HG02981 (cell line): ENCODE measurements around the gene TMEM87A.
A peak's percentile ranks its signal among the peaks of the same experiment; 100 is the strongest.
"Not testable (repeated sequence)": the region's sequence is repeated elsewhere in the genome, so short reads cannot be mapped to it uniquely, and the experiment has no call there.

Experiments used
- ATAC-seq: cut with Tn5 transposase; IDR thresholded peaks from one replicate; pipeline ENCODE4 v1.9.1; 2021; ENCODE audit warnings: mild to moderate bottlenecking, moderate library complexity; ENCODE audit not compliant: unreplicated experiment

The TMEM87A gene, protein sequence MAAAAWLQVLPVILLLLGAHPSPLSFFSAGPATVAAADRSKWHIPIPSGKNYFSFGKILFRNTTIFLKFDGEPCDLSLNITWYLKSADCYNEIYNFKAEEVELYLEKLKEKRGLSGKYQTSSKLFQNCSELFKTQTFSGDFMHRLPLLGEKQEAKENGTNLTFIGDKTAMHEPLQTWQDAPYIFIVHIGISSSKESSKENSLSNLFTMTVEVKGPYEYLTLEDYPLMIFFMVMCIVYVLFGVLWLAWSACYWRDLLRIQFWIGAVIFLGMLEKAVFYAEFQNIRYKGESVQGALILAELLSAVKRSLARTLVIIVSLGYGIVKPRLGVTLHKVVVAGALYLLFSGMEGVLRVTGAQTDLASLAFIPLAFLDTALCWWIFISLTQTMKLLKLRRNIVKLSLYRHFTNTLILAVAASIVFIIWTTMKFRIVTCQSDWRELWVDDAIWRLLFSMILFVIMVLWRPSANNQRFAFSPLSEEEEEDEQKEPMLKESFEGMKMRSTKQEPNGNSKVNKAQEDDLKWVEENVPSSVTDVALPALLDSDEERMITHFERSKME

DNA sequence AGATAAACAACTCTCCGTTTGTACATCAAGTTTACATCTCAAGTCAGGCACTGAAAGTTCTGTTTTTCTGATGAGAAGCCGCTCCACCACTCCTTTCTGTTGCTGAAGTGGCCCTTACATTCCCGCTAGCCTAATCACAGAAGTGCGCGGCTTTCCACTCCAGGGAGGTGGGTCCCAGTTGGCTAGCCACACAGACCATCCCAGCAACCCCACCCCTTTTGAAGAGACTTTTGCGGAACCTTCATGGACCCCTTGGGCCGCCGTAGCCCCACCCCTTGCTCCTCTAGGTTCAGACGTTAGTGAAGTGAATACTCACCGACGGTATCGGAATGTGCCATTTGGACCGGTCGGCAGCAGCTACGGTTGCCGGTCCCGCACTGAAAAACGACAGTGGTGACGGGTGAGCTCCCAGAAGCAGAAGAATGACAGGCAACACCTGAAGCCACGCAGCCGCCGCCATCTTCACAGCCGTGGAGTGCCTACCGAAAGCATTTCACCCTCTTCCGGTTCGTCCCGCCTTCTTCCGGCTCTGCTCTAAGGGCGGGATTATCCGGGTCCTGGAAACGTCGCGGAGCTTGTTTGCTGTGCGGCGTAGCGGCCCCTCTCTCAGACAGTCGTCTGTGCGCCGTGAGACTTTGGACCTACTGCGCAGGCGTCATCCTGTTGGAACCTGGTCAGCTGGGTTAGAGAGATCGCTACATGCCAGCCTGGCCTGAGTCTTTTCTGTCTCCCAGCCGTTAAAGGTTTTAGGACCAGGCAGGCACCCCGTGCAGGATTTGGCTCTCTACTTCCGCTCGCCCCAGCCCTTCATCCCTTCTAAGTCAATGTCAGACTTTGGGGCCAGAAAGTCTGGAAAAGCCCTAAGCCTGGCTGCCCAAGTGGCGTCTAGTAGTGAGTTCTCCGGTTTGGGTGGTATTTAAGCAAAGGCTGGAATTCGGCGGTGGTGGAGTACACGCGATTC lies at the start of gene TMEM87A, which contains the start of gene GANC:
TSS of gene TMEM87A (minus strand) at position 495 of the 961 bp plus-strand sequence. CDS start at position 460, 35 bp downstream.
TSS of gene GANC (plus strand) at position 263 of the 961 bp plus-strand sequence. CDS start 1,281 bp downstream, outside the sequence.
- ATAC-seq, result peak; percentile 91

DNA sequence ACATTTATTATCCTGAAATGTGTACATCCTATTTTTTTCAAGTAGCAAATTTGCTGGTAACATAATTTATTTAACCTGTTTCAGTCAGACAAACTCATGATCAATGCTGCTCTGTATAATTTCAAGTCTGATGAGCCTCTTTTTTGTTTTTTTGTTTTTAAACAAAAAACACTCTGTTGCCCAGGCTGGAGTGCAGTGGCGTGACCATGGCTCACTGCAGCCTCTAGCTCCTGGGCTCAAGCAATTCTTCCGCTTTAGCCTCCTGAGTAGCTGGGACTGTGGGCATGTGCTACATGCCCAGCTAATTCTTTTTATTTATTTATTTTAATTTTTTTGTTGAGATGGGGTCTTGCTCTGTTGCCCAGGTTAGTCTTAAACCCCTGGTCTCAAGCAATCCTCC lies 46.0 kb upstream of the TMEM87A start:
- ATAC-seq, result no peak

DNA sequence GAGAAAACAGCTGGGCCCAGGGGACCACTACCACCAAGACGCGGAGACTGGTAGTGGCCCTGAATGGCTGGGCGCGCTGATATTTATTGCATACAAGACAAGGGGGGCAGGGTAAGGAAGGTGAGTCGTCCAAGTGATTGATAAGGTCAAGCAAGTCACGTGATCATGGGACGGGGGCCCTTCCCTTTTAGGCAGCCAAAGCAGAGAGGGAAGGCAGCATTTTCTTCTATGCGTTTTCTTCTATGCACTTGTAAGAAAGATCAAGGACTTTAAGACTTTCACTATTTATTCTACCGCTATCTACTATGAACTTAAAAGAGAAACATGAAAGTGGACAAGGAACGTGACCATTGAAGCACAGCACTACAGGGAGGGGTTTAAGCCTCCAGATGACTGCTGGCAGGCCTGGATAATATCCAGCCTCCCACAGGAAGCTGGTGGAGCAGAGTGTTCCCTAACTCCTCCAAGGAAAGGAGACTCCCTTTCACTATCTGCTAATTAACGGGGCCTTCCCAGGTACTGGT lies 43.1 kb upstream of the TMEM87A start:
- ATAC-seq, result not testable (repeated sequence)

DNA sequence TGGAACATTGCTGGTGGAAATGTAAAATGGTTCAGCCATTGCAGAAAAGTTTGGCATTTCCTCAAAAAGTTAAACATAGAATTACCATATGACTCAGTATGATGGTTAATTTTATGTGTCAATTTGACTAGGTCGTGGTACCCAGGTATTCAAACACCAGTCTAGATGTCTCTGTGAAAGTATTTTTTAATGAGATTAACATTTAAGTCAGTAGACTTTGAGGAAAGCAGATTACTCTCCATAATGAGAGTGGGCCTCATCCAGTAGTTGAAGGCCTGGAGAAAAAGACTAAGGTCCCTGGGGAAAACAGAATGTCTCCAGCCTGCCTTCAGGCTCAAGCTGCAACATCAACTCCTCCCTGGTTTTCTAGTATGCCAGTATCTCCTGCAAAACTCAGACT lies 42.3 kb upstream of the TMEM87A start:
- no peak for ATAC-seq

DNA sequence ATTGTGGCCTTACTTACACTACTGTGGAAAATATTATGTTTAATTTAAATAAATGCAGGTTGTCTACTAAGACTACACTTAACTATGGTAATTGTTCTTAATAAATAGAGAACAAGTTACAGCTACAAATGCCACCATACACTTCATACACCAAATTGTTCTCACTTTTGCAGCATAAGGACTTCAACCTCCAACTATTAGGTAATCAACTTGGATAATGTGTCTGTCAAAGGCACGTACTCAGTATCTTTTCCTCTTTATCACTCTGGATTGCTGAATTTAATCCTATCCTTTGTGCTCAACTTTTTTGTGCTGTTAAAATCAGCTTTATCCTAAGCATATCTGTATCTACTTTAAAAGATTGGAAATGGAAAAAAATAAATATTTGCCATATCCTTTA lies 41.6 kb upstream of the TMEM87A start:
- ATAC-seq, result no peak

DNA sequence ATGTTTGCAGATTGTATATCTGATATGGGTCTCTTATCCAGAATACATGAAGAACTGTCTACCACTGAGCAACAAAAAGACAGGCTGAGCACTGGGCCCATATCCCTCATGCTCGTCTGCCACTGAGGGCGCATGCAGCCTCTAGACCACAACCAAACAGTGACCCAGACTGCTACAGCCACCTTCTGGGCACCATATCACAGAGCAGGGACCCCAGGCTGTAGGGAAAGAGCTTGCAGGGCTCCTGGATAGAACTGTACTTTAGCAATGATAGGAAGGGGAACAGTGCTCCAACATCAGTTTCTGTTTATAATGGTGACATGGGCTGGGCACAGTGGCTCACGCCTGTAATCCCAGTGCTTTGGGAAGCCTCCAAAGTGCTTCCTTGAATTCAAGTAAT lies 40.2 kb upstream of the TMEM87A start:
- no peak for ATAC-seq

DNA sequence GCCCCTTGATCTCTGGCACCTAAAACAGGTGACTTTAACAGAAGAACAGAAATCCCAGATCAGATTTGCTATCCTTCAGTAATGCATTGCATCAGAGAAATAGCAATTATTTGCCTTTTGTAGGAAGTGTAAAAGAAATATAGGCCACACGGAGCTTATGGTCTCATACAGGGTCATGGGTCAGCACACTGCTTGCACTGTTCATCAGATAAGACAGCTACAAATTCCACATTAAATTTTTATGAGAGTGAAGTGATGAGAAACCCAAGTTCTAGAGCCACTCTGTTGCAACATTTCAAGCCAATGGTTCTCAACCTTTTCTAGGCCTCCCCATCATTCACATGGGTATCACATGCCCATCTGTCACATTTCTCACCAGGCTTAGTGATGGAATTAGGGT lies 33.4 kb upstream of the TMEM87A start:
- ATAC-seq, result no peak

DNA sequence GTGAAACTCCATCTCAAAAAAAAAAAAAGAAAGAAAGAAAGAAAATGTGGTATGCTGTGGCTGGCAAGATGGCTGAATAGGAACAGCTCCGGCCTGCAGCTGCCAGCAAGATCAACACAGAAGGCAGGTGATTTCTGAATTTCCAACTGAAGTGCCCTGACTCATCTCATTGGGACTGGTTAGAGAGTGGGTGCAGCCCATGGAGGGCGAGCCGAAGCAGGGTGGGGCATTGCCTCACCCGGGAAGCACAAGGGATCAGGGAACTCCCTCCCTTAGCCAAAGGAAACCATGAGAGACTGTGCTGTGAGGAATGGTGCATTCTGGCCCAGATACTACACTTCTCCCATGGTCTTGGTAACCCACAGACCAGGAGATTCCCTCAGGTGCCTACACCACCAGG lies 27.8 kb upstream of the TMEM87A start:
- not testable (repeated sequence) for ATAC-seq

DNA sequence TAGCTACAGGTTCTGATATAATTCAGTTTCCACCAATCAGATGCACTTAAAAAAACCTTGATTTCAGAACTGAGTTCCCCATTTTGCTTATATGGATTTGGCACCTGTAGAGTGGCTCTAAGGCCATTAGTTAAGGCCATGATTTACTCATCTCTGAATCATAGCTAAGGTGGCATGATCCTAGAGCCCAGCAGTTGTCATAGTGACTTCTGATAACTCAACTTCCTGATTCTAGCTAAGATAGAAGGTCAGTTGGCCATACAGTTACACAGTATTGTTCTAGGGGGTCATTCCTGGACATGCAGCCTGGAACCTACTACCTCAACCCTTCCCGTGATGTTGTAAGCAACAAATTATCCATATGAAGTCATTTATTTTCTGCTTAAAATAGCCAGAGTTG lies 15.9 kb upstream of the TMEM87A start:
- ATAC-seq, result no peak

DNA sequence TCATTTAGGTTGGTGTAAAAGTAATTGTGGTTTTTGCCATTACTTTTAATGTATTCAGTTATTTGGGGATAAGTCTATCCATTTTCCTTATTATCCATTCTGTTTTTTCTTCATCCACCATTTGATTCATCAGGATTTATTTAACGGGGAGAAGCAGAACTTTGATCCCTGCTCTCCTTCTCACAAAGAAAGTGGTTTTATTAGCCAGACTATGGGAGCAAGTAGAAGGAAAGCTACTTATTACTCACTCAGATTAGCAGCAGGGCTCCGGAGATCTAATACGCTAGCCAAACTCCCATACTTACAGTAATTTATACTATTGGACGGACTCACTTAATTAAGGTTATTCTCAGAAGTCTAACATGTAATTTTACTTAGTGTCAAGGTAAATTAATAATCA lies 14.7 kb upstream of the TMEM87A start:
- no peak for ATAC-seq

DNA sequence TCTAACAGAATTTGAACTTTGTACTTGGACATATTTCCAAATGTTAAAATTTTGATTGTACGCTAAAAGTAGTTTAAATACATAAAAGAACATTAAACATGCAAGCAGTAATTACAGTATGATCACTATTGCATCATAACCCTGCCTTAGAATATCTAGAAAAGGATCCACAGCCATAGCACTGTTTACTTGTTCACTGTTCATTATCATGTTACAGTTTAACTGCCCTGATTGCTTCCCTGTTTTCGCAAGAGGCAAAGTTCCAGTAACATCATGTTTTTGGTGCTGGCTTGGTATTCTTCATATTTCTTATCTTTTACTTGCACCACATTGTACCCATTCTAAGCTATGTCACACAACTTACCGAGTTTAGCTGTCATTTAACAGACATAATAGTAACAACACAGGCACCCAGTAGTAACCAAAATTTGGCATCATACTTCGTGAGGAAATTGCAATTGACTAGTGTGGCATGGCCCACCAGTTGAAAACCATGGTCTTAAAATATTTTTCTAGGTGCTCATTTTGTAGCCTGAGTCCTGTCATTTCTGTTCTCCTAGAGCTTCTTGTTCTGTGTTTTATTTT lies 13.3 kb upstream of the TMEM87A start:
- ATAC-seq, result no peak

DNA sequence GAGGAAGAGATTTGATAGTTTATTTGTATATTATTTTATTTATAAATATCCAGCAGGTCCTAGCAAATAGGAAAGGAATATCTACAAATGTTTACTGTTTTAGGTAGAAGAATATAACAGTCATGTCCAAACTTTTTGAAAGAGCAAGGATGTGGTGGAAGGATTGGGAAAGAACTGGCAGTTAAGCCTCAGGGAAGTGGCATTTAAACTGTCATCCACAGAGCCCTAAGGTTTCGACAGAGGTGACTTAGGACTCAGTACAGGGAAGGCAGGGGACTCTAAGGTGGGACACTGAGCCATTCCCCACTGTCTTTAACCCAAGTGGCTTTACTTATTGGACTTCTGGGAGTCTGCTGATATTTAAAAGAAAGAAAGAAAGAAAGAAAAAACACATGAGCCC lies 11.8 kb upstream of the TMEM87A start:
- no peak for ATAC-seq

DNA sequence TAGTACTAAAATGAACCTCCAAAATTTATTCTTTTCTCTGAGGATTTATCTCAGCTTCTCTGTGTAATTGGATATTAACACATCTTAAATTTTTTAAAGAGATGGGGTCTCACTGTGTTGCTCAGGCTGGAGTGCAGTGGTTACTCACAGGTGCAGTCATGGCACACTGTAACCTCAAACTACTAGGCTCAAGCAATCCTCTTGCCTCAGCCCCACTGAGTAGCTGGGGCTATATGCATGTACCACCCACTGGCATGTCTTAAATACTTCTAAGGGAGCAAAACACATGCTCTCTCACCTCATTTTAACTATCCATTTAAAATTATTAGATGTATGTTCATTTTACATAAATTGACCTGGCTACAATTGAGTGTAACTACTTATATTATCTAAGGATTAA lies 11.3 kb upstream of the TMEM87A start:
- ATAC-seq, result no peak

DNA sequence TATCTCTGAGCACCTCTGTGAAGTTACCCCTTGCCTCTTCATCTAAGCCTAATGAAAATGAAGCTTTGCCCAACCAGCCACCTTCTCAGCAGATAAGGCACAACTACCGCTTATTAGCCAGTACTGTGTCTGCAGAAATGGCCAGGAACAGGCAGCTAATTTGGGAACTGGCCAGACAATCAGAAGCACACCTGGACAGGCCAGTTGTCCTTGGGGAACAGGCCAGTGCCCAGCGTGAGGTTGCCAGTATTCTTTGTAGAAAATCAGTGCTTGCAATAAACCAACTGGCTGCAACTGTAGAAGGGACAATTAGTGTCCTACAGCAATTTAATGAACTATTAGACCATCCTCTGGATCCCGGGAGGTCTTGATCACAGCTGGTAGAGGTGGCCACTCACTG lies 10.4 kb upstream of the TMEM87A start:
- no peak for ATAC-seq

DNA sequence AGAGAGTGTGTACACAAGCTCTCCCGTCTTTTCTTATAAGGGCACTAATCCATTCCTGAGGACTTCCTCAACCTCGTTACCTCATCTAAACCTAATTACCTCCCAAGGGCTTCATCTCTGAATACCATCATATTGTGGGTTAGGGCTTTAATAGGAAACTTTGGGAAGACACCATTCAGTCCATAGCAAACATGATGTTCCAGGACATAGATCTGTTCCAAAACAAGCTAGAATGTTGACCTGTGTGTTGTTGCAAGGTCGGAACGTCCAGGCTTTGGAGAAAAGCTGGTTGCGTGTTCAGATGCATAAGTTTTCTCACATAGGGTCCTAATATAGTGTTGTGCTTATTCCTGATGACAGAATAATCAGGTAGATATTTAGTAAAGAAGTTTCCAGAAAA lies 9.7 kb upstream of the TMEM87A start:
- no peak for ATAC-seq

DNA sequence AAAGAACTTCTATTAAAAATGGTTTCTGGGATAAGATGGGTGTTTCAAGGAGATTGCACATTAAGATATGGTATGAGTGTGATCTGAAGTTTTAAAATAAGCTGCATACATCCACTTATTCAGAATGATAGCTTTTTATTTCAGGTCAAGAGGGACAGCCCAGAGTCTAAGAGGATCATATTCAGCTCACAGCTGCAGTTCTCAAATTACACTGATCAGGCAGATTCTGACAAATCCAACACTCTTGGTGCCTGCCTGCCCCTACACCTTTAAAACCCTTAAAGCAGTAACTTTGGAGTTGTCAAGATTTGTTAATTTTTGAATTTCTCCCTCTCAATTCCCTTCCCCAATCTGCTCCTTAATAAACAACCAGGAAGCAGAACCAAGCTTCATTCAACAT lies 9.1 kb upstream of the TMEM87A start:
- ATAC-seq, result no peak

DNA sequence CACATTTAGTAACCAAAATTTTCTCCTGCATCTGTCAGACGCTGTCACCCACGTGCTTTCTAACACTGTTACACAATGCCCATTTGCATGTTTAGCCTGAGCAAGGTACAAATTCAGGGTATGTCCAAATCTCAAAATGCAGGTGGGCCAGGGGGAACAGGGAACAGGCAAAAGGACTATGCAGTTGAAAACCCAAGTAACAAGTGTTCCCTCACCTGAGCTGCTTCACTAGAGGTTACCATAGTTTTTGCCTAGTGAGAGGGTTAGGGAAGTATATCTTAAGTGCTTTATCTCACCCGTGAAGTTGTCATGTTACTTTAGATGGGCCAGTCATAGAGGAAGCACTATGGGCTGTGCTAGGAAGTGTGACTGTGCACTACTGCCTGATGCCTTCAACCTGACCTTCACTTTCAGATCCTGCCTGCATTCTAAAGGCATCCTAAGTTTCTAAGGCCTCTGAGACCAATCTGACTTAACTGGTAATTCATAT lies 6.0 kb upstream of the TMEM87A start:
- no peak for ATAC-seq

DNA sequence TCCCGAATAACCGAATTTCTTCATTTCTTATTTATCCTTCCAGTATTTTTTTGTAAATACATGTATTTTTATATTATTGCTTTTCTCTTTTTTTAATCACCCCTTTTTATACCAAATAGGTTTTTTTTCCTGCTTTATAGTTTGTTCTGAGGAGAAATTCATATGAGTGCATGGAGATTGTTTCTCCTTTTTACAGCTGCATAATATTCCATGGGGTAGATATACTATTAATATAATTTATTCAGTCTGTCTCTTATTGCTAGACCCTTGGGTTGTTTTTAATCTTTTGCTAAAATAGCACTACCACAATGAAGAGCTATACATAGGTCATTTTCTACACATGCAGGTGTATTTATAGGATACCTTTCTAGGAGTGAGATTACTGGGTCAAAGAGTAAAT lies 3.5 kb upstream of the TMEM87A start:
- ATAC-seq, result no peak

DNA sequence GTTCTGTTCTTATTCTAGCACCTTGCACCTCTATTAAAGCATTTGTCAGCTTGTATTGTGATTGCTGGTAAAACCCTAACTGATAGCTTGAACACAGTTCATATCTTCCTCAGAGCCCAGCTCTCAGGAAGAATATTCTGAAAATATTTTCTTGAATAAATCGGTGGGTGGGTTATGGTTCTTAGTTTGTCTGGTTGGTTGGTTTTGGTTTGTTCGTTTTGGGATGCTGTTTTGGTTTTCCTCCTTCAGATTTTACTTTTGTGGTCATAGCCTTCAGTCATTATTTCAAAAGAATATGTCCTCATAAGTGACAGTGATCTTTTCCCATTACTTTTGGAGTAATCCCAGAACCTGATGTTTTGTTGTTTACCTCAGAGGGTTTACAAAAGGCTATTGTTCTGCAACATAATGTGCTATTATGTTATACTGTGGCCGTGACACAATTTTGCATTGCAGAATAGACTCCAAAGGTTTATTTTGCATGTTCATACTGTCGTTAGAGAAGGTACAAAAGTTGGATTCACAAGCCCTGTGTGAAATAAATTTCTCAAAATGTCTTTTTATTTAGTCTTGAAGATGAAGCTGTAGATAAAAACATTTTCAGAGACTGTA lies 2.7 kb upstream of the TMEM87A start:
- ATAC-seq, result no peak

DNA sequence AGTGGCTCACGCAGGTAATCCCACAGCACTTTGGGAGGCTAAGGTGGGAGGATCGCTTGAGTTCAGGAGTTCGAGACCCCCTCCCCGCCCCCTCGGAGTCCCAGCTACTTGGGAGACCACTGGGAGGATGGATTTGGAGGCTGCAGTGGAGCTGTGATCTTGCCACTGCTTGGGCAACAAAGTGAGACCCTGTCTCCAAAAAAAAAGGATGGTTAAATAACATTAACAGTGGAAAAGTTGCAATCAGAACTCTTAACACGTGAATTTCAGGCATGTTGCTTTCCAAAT lies 1.4 kb upstream of the TMEM87A start:
- ATAC-seq, result no peak
